ENCODE measurements around the gene OCRL. TPM values are rescaled to one million over a fixed set of nuclear protein-coding genes. Genes with fewer than 3 reads are reported as not detected.

The OCRL gene
- total and polyA plus RNA-seq, 2 experiments from 2014 or later = 10.6 to 17.2 TPM

DNA sequence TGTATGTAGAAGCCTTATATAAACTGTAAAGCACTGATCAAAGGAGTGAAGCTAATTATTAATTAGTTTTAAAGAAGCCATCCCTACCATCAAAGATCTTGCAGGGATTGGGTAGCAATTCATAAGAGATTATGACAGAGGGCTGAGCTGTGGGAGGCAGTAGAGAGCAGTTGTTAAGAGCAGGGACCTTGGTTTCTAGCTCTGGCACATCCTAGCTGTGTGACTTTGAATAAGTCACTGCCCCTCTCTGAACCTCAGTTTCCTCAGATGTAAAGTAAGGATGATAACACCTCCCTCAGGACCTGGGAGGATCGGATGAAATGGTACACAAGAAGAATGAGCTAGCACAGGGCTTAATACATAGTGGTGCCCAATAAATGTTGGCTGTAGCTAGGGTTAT, 69.3 kb downstream of the OCRL start:
- no peaks in the 10 kb centered on the region for H3K9me3 ChIP-seq (ENCODE audit: low read depth)
- no peak overlapping the region for H3K4me3 ChIP-seq
- H2AFZ ChIP-seq = no peak overlapping the region
- 0 to 31% methylated on average over 1 of the region's 1 CpG for WGBS, 2 experiments (ENCODE audit: low coverage in 1 of 2, low lambda C conversion rate in 2 of 2, missing lambda C conversion rate in 2 of 2)
- H4K20me1 ChIP-seq (ENCODE audit: insufficient read depth) = no peaks in the 10 kb centered on the region
- H3K79me2 ChIP-seq (ENCODE audit: insufficient read depth) = no peaks in the 10 kb centered on the region
- no peaks in the 10 kb centered on the region for H3K4me1 ChIP-seq (ENCODE audit: insufficient read depth)
- no peak overlapping the region for H3K9ac ChIP-seq
- H3K27ac ChIP-seq = no peak overlapping the region
- no peak for TF ChIP-seq EZH2phosphoT487 (IDR thresholded peaks at IDR 0.05; ENCODE audit: insufficient read depth, low read depth)
- TF ChIP-seq EZH2 (IDR thresholded peaks at IDR 0.05; ENCODE audit: insufficient read depth, poor library complexity, severe bottlenecking) = no peak
- H3K27me3 ChIP-seq (replicated peaks; ENCODE audit: insufficient read depth) = no peaks in the 10 kb centered on the region
- DNase-seq = no peak
- no peaks in the 10 kb centered on the region for H3F3A ChIP-seq (ENCODE audit: insufficient read depth)
- no peaks in the 10 kb centered on the region for H3K9me2 ChIP-seq (ENCODE audit: insufficient read depth)
- H3K36me3 ChIP-seq (ENCODE audit: low read depth) = no peaks in the 10 kb centered on the region
- in situ Hi-C loops (cut with MboI) = loop anchor here (10.0 kb wide), 1 partner anchor 445 kb away; no protein-coding TSS in a partner anchor
- H3K4me2 ChIP-seq (ENCODE audit: unreplicated experiment) = no peak overlapping the region

DNA sequence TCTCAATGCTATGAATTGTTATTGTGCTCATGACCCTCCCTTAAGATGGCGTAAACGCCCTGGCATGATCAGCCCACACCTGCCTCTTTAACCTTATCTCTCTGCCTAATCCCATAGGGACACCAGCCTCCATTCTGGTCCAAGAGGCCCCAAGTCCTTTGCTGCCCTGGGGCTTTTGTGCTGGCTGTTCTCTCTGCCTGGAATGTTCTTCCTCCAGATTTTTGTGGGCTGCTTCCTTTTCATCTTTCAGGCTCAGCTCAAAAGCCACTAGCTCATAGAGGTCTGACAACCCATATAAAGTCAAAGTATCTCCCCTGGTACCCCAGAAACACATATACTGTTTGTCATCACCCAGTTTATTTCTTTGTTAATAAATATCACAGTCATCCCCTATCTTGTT, 72.3 kb downstream of the OCRL start:
- Histone ChIP-seq H3K4me2 (ENCODE audit: unreplicated experiment) (no peak overlapping the region), H3K27me3 (replicated peaks; ENCODE audit: insufficient read depth) (no peaks in the 10 kb centered on the region), H3F3A (ENCODE audit: insufficient read depth) (no peaks in the 10 kb centered on the region), H4K20me1 (ENCODE audit: insufficient read depth) (no peaks in the 10 kb centered on the region), H3K9ac (no peak overlapping the region), H3K27ac (no peak overlapping the region), H3K4me3 (no peak overlapping the region), H3K9me2 (ENCODE audit: insufficient read depth) (no peaks in the 10 kb centered on the region), H2AFZ (no peak overlapping the region), H3K36me3 (ENCODE audit: low read depth) (no peaks in the 10 kb centered on the region), H3K79me2 (ENCODE audit: insufficient read depth) (no peaks in the 10 kb centered on the region), H3K4me1 (ENCODE audit: insufficient read depth) (no peaks in the 10 kb centered on the region), H3K9me3 (ENCODE audit: low read depth) (no peaks in the 10 kb centered on the region)
- WGBS, 2 experiments (ENCODE audit: low coverage in 1 of 2, low lambda C conversion rate in 2 of 2, missing lambda C conversion rate in 2 of 2) = 97 to 100% methylated on average over 2 of the region's 2 CpGs
- in situ Hi-C loops (cut with MboI) = no loop called here
- DNase-seq = no peak
- TF ChIP-seq EZH2 (IDR thresholded peaks at IDR 0.05; ENCODE audit: insufficient read depth, poor library complexity, severe bottlenecking) = no peak
- TF ChIP-seq EZH2phosphoT487 (IDR thresholded peaks at IDR 0.05; ENCODE audit: insufficient read depth, low read depth) = no peak

GRCh38 chrX:129613596-129613995, 73.5 kb downstream of the OCRL start:
- in situ Hi-C loops (cut with MboI) = no loop called here
- no peak overlapping the region for H3K9ac ChIP-seq
- H3K36me3 ChIP-seq (ENCODE audit: low read depth) = no peaks in the 10 kb centered on the region
- no peak overlapping the region for H3K27ac ChIP-seq
- no peaks in the 10 kb centered on the region for H3F3A ChIP-seq (ENCODE audit: insufficient read depth)
- no peaks in the 10 kb centered on the region for H3K79me2 ChIP-seq (ENCODE audit: insufficient read depth)
- TF ChIP-seq EZH2 (IDR thresholded peaks at IDR 0.05; ENCODE audit: insufficient read depth, poor library complexity, severe bottlenecking) = no peak
- no peaks in the 10 kb centered on the region for H3K9me3 ChIP-seq (ENCODE audit: low read depth)
- no peaks in the 10 kb centered on the region for H3K27me3 ChIP-seq (replicated peaks; ENCODE audit: insufficient read depth)
- H4K20me1 ChIP-seq (ENCODE audit: insufficient read depth) = no peaks in the 10 kb centered on the region
- H2AFZ ChIP-seq = no peak overlapping the region
- H3K4me3 ChIP-seq = no peak overlapping the region
- H3K4me1 ChIP-seq (ENCODE audit: insufficient read depth) = no peaks in the 10 kb centered on the region
- H3K4me2 ChIP-seq (ENCODE audit: unreplicated experiment) = no peak overlapping the region
- H3K9me2 ChIP-seq (ENCODE audit: insufficient read depth) = no peaks in the 10 kb centered on the region
- no peak for DNase-seq

DNA sequence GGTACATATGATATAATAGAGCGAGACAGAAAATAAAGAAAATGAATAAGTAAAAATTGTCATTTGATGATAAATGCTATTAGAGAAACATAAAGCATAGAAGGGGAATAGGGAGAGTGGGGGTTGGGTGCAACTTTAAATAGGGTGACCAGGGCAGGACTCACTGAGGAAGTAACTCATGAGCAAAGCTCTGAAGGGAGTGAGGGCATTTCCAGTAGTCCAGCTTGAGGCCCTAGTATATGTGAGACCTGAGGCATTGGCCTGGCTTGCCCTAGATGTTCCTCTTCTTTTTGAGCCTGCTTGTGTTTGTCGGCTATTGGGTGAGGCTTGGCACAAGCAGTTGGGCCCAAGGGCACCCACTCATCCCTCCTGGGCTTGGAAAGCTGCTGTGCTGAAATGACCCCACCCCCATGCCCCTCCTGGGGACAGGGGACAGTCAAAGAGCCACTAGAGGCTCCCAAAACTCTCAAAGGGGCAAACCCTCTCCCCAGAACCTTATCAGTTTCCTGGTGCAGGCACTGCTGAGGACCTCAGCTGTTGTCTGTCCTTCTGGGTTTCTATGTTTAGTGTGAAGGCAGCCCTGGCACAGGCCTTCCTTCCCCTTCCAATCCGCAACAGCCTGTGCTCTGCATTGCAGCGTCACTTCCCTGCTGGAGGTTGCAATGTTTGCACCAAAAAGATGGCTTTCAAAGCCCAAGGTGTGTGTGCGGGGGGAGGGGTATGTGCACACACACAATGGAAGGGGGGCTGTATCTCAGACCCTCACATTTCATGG, 74.6 kb downstream of the OCRL start:
- no peak for DNase-seq
- Histone ChIP-seq H4K20me1 (ENCODE audit: insufficient read depth) (no peaks in the 10 kb centered on the region), H3K36me3 (ENCODE audit: low read depth) (no peaks in the 10 kb centered on the region), H3F3A (ENCODE audit: insufficient read depth) (no peaks in the 10 kb centered on the region), H2AFZ (no peak overlapping the region), H3K4me2 (ENCODE audit: unreplicated experiment) (no peak overlapping the region), H3K27me3 (replicated peaks; ENCODE audit: insufficient read depth) (no peaks in the 10 kb centered on the region), H3K27ac (no peak overlapping the region), H3K9me2 (ENCODE audit: insufficient read depth) (no peaks in the 10 kb centered on the region), H3K79me2 (ENCODE audit: insufficient read depth) (no peaks in the 10 kb centered on the region), H3K9me3 (ENCODE audit: low read depth) (no peaks in the 10 kb centered on the region), H3K9ac (no peak overlapping the region), H3K4me1 (ENCODE audit: insufficient read depth) (no peaks in the 10 kb centered on the region), H3K4me3 (no peak overlapping the region)
- WGBS, 2 experiments (ENCODE audit: low coverage in 1 of 2, low lambda C conversion rate in 2 of 2, missing lambda C conversion rate in 2 of 2) = 91 to 98% methylated on average over 4 to 5 of the region's 5 CpGs
- in situ Hi-C loops (cut with MboI) = no loop called here
- TF ChIP-seq EZH2 (IDR thresholded peaks at IDR 0.05; ENCODE audit: insufficient read depth, poor library complexity, severe bottlenecking) = no peak
- no peak for TF ChIP-seq EZH2phosphoT487 (IDR thresholded peaks at IDR 0.05; ENCODE audit: insufficient read depth, low read depth)
